Gastrocnemius medialis (tissue), 4 donors: ENCODE data around the gene STEAP1. TPM values are rescaled to one million over a fixed set of nuclear protein-coding genes. Genes with fewer than 3 reads are reported as not detected.
"Not testable (repeated sequence)": the region's sequence is repeated elsewhere in the genome, so short reads cannot be mapped to it uniquely, and the experiment has no call there.

Source experiments
- ATAC-seq, 2 donors: fragments of 150-250 bp; one replicate each; pipeline ENCODE4 v1.9.1; 2016
- DNase-seq, 2 donors: peaks; one replicate each; pipeline ENCODE4 v3.0.0-alpha.2; 2019
- H3K27ac ChIP-seq, 4 donors: fragments of 200-600 bp; sonication (generic); 1 replicate in 1 of 4; 2 replicates in 3 of 4; pipeline ENCODE4 v1.5.1; 2016 to 2018; ENCODE audit warnings: mild to moderate bottlenecking in 2 of 4, moderate library complexity in 1 of 4
- H3K27me3 ChIP-seq, 3 donors: fragments of 200-600 bp; sonication (generic) in 2 of 3; 1 replicate in 1 of 3; 2 replicates in 2 of 3; pipeline versions ENCODE4 v1.5.1 to v1.6.0; 2016 to 2019; ENCODE audit warnings: mild to moderate bottlenecking in 1 of 3, moderate library complexity in 1 of 3
- H3K36me3 ChIP-seq, 2 donors: fragments of 200-600 bp; sonication (generic) in 1 of 2; one replicate each; pipeline ENCODE4 v1.5.1; 2017 to 2018
- H3K4me1 ChIP-seq, 2 donors: fragments of 200-600 bp; sonication (generic) in 1 of 2; one replicate each; pipeline ENCODE4 v1.5.1; 2016 to 2017; ENCODE audit warnings: mild to moderate bottlenecking in 2 of 2
- H3K4me3 ChIP-seq, 4 donors: fragments of 200-600 bp; sonication (generic) in 3 of 4; 1 replicate in 1 of 4; 2 replicates in 3 of 4; pipeline ENCODE4 v1.5.1; 2016 to 2019; ENCODE audit warnings: mild to moderate bottlenecking in 2 of 4
- H3K9me3 ChIP-seq, 3 donors: fragments of 200-600 bp; sonication (generic) in 2 of 3; 1 replicate in 1 of 3; 2 replicates in 2 of 3; pipeline ENCODE4 v1.5.1; 2016 to 2019
- CTCF ChIP-seq, 5 experiments: fragments of 450-650 bp in 3 of 5; fragments of 200-600 bp in 2 of 5; sonication (generic) in 2 of 5; IDR thresholded peaks in 4 of 5; conservative IDR thresholded peaks in 1 of 5; 1 replicate in 4 of 5; 2 replicates in 1 of 5; pipeline ENCODE4 v1.5.1; 2016 to 2019; ENCODE audit warnings: antibody characterized with exemption in 5 of 5, mild to moderate bottlenecking in 3 of 5, moderate library complexity in 3 of 5
- POLR2A ChIP-seq, 2 donors: fragments of 450-650 bp; IDR thresholded peaks; one replicate each; pipeline ENCODE4 v1.6.1; 2017; ENCODE audit warnings: antibody characterized with exemption in 2 of 2, mild to moderate bottlenecking in 2 of 2, moderate library complexity in 2 of 2
- in situ Hi-C, 4 donors: fragments of 200-750 bp; cut with MboI; loops; one replicate each; pipeline versions ENCODE4 v1.15.0 to v1.8.0; 2017; ENCODE audit warnings: low sequenced_read_pairs in 4 of 4
- intact Hi-C: fragments of 100-400 bp; cut with DNase I; formaldehyde crosslinking; loops from one replicate; pipeline ENCODE4 v1.15.1; 2023; ENCODE audit warnings: low total_unique reads
- total RNA-seq, 4 donors: library from RNA; depleted of rRNA; stranded (reverse); fragments of >200 nt; gene quantifications; one replicate each; pipeline versions ENCODE4 v1.1.0 to v1.2.3, GENCODE V29; 2016

The STEAP1 gene
- total RNA-seq, 4 donors from 2014 or later = 0.81 to 1.6 (median 0.98) TPM

GRCh38 chr7:90181485-90181884 is 27.2 kb downstream of the STEAP1 start:
- Histone ChIP-seq H3K36me3 (no peaks in the 10 kb centered on the region), H3K27ac (no peak overlapping the region), H3K27me3 (no peaks in the 10 kb centered on the region), H3K4me1 (no peaks in the 10 kb centered on the region), H3K9me3 (no peaks in the 10 kb centered on the region), H3K4me3 (no peak overlapping the region)
- DNase-seq (no peak), ATAC-seq (no peak)
- in situ Hi-C loops = no loop called here
- TF ChIP-seq CTCF (IDR thresholded peaks at IDR 0.05 in 4 of 5, conservative IDR thresholded peaks at IDR 0.05 in 1 of 5) (no peak), POLR2A (IDR thresholded peaks at IDR 0.05) (no peak)
- intact Hi-C loops = no loop called here

- DNase-seq, H3K27me3 ChIP-seq, intact Hi-C loops, in situ Hi-C loops, H3K27ac ChIP-seq, H3K9me3 ChIP-seq, H3K36me3 ChIP-seq, H3K4me1 ChIP-seq, H3K4me3 ChIP-seq, ATAC-seq: not testable (repeated sequence)
Observed at GRCh38 chr7:90186290-90186689, 32.0 kb downstream of the STEAP1 start.

- Histone ChIP-seq H3K27me3 (no peaks in the 10 kb centered on the region), H3K4me1 (no peaks in the 10 kb centered on the region), H3K4me3 (no peak overlapping the region), H3K27ac (no peak overlapping the region), H3K36me3 (no peaks in the 10 kb centered on the region), H3K9me3 (no peaks in the 10 kb centered on the region)
- in situ Hi-C loops (no loop called here), intact Hi-C loops (no loop called here)
- TF ChIP-seq CTCF (IDR thresholded peaks at IDR 0.05 in 4 of 5, conservative IDR thresholded peaks at IDR 0.05 in 1 of 5) (no peak), POLR2A (IDR thresholded peaks at IDR 0.05) (no peak)
- ATAC-seq = no peak
- DNase-seq = no peak
Observed at GRCh38 chr7:90187507-90188050, 33.3 kb downstream of the STEAP1 start.

GRCh38 chr7:90188281-90188680 is 34.0 kb downstream of the STEAP1 start:
- H3K36me3 ChIP-seq = no peaks in the 10 kb centered on the region
- TF ChIP-seq CTCF (IDR thresholded peaks at IDR 0.05 in 4 of 5, conservative IDR thresholded peaks at IDR 0.05 in 1 of 5) (no peak), POLR2A (IDR thresholded peaks at IDR 0.05) (no peak)
- H3K4me3 ChIP-seq = no peak overlapping the region
- intact Hi-C loops = no loop called here
- DNase-seq = no peak
- H3K4me1 ChIP-seq = no peaks in the 10 kb centered on the region
- ATAC-seq = no peak
- H3K27me3 ChIP-seq = no peaks in the 10 kb centered on the region
- no peak overlapping the region for H3K27ac ChIP-seq
- no peaks in the 10 kb centered on the region for H3K9me3 ChIP-seq
- in situ Hi-C loops = no loop called here

- no peak for DNase-seq
- intact Hi-C loops (no loop called here), in situ Hi-C loops (no loop called here)
- Histone ChIP-seq H3K27me3 (no peaks in the 10 kb centered on the region), H3K27ac (no peak overlapping the region), H3K4me3 (no peak overlapping the region), H3K36me3 (no peaks in the 10 kb centered on the region), H3K4me1 (no peaks in the 10 kb centered on the region), H3K9me3 (no peaks in the 10 kb centered on the region)
- ATAC-seq = no peak
- no peak for TF ChIP-seq POLR2A (IDR thresholded peaks at IDR 0.05)
- no peak for TF ChIP-seq CTCF (IDR thresholded peaks at IDR 0.05 in 4 of 5, conservative IDR thresholded peaks at IDR 0.05 in 1 of 5)
Observed at GRCh38 chr7:90190995-90191394, 36.7 kb downstream of the STEAP1 start.
